A549 (cell line): ENCODE results near the gene TEC. TPM values are rescaled to one million over a fixed set of nuclear protein-coding genes. Genes with fewer than 3 reads are reported as not detected.

Experiments
- ATAC-seq, 2 experiments: fragments of 200-7000 bp in 1 of 2; fragments of >200 bp in 1 of 2; cut with Nextera tagmentation in 1 of 2; cut with Tn5 transposase in 1 of 2; 3 replicates each; pipeline versions ENCODE4 v1.8.0 to v1.9.1; 2018 to 2020; ENCODE audit warnings: mild to moderate bottlenecking in 1 of 2, moderate library complexity in 1 of 2
- CTCF ChIA-PET: fragments of 300-600 bp; sonication (Branson Sonifier 250); formaldehyde crosslinking; extraction: SDS; loops from one replicate; lab custom pipeline; 2021; ENCODE audit warnings: antibody characterized with exemption, inconsistent platforms; lab: Yijun Ruan, JAX
- POLR2A ChIA-PET: fragments of 350-600 bp; formaldehyde crosslinking; extraction: SDS; loops from one replicate; lab custom pipeline; 2021; ENCODE audit warnings: antibody characterized with exemption, inconsistent platforms; lab: Yijun Ruan, JAX
- DNase-seq, 2 experiments: peaks; one replicate each; pipeline versions ENCODE4 v3.0.0 to v3.0.0-alpha.2; 2011 to 2016; ENCODE audit warnings: low read depth in 1 of 2, low spot score in 1 of 2
- FAIRE-seq: peaks from 2 replicates; lab custom pipeline; 2011; peaks lifted over from hg19 to GRCh38; lab: Jason Lieb, UNC
- H3K27ac ChIP-seq, 2 experiments: fragments of >200 bp; sonication (Bioruptor Twin); formaldehyde crosslinking; 3 replicates each; pipeline ENCODE4 v1.5.1; 2016 to 2017
- H3K4me1 ChIP-seq: fragments of >200 bp; sonication (Bioruptor Twin); formaldehyde crosslinking; 3 replicates; pipeline ENCODE4 v1.6.1; 2016
- H3K4me2 ChIP-seq: fragments of >200 bp; sonication (Bioruptor Twin); formaldehyde crosslinking; 3 replicates; pipeline ENCODE4 v1.6.1; 2016
- H3K4me3 ChIP-seq: fragments of >200 bp; sonication (Bioruptor Twin); formaldehyde crosslinking; 3 replicates; pipeline ENCODE4 v1.5.1; 2016
- H3K9me3 ChIP-seq: fragments of >200 bp; sonication (Bioruptor Twin); formaldehyde crosslinking; 3 replicates; pipeline ENCODE4 v1.6.1; 2016
- BHLHE40 ChIP-seq: IDR thresholded peaks from 2 replicates; pipeline ENCODE4 v1.6.1; 2012; ENCODE audit warnings: low read depth, low read length, inconsistent platforms
- CBX2 ChIP-seq: fragments of 200-600 bp; sonication (generic); IDR thresholded peaks from 2 replicates; pipeline ENCODE4 v1.6.1; 2016; ENCODE audit warnings: low read depth, mild to moderate bottlenecking, borderline replicate concordance
- CBX8 ChIP-seq: fragments of 200-600 bp; sonication (generic); IDR thresholded peaks from 2 replicates; pipeline ENCODE4 v1.6.1; 2016
- CHD2 ChIP-seq: fragments of 150-350 bp; IDR thresholded peaks from 2 replicates; pipeline ENCODE4 v1.6.1; 2014; ENCODE audit warnings: low read length; ENCODE audit not compliant: partially characterized antibody
- CHD4 ChIP-seq: fragments of 200-600 bp; sonication (generic); IDR thresholded peaks from 2 replicates; pipeline ENCODE4 v1.6.1; 2016; ENCODE audit warnings: antibody characterized with exemption, mild to moderate bottlenecking, borderline replicate concordance
- EHF ChIP-seq: fragments of 250-450 bp; sonication (Bioruptor Pico); IDR thresholded peaks from 2 replicates; pipeline ENCODE4 v1.5.0; 2020; ENCODE audit warnings: mild to moderate bottlenecking
- EP300 ChIP-seq, 2 experiments: fragments of >200 bp; sonication (Bioruptor Twin); formaldehyde crosslinking; IDR thresholded peaks; 2 replicates in 1 of 2; 3 replicates in 1 of 2; pipeline ENCODE4 v1.6.1; 2016 to 2017
- FOSB ChIP-seq: fragments of 250-450 bp; sonication (Bioruptor Pico); IDR thresholded peaks from 2 replicates; pipeline ENCODE4 v1.5.0; 2020; ENCODE audit warnings: mild to moderate bottlenecking, moderate library complexity
- FOSL2 ChIP-seq, 2 experiments: fragments of 450-650 bp in 1 of 2; fragments of >200 bp in 1 of 2; sonication (Bioruptor Twin) in 1 of 2; formaldehyde crosslinking; IDR thresholded peaks; 2 replicates each; pipeline versions ENCODE4 v1.5.0 to v1.6.1; 2016 to 2020; ENCODE audit warnings: mild to moderate bottlenecking in 1 of 2, moderate library complexity in 1 of 2
- FOXS1 ChIP-seq: fragments of 250-450 bp; sonication (Bioruptor Pico); IDR thresholded peaks from 2 replicates; pipeline ENCODE4 v1.5.0; 2020; ENCODE audit warnings: mild to moderate bottlenecking, moderate library complexity
- GATA3 ChIP-seq: IDR thresholded peaks from 2 replicates; pipeline ENCODE4 v1.6.1; 2012; ENCODE audit warnings: borderline replicate concordance
- HDAC2 ChIP-seq: fragments of 200-600 bp; sonication (generic); IDR thresholded peaks from 2 replicates; pipeline ENCODE4 v1.6.1; 2016
- HEYL ChIP-seq: fragments of 250-450 bp; sonication (Bioruptor Pico); IDR thresholded peaks from 2 replicates; pipeline ENCODE4 v1.8.0; 2021; ENCODE audit warnings: mild to moderate bottlenecking, moderate library complexity
- HOXA7 ChIP-seq: fragments of 250-450 bp; sonication (Bioruptor Pico); IDR thresholded peaks from 2 replicates; pipeline ENCODE4 v1.5.0; 2020; ENCODE audit warnings: mild to moderate bottlenecking, moderate library complexity
- MAFK ChIP-seq: fragments of 450-650 bp; IDR thresholded peaks from 2 replicates; pipeline ENCODE4 v1.6.1; 2014; ENCODE audit not compliant: partially characterized antibody
- MYC ChIP-seq: IDR thresholded peaks from 2 replicates; pipeline ENCODE4 v1.6.1; 2012; ENCODE audit warnings: mild to moderate bottlenecking, inconsistent platforms, low read length, improper control_type of control experiment, borderline replicate concordance
- NFE2L2 ChIP-seq: fragments of 150-350 bp; conservative IDR thresholded peaks from 2 replicates; pipeline ENCODE4 v1.6.1; 2014; ENCODE audit warnings: low read length
- NR3C1 ChIP-seq: fragments of >200 bp; sonication (Bioruptor Twin); formaldehyde crosslinking; IDR thresholded peaks from 3 replicates; pipeline ENCODE4 v1.6.1; 2017
- POLR2AphosphoS2 ChIP-seq: conservative IDR thresholded peaks from 2 replicates; pipeline ENCODE4 v1.6.1; 2012; ENCODE audit warnings: low read length, improper control_type of control experiment, inconsistent platforms
- RAD21 ChIP-seq, 2 experiments: fragments of >200 bp in 1 of 2; sonication (Bioruptor Twin) in 1 of 2; formaldehyde crosslinking in 1 of 2; IDR thresholded peaks in 1 of 2; conservative IDR thresholded peaks in 1 of 2; 2 replicates in 1 of 2; 3 replicates in 1 of 2; pipeline ENCODE4 v1.6.1; 2012 to 2018; ENCODE audit warnings: inconsistent platforms in 1 of 2
- RFX5 ChIP-seq: fragments of 450-650 bp; IDR thresholded peaks from 2 replicates; pipeline ENCODE4 v1.7.1; 2014; ENCODE audit warnings: antibody characterized with exemption, mild to moderate bottlenecking, moderate library complexity
- RNF2 ChIP-seq: fragments of 200-600 bp; sonication (generic); IDR thresholded peaks from 2 replicates; pipeline ENCODE4 v1.6.1; 2016; ENCODE audit warnings: low read depth, mild to moderate bottlenecking, antibody characterized with exemption, moderate library complexity, borderline replicate concordance
- SREBF2 ChIP-seq: fragments of 450-650 bp; IDR thresholded peaks from 2 replicates; pipeline ENCODE4 v1.6.1; 2014; ENCODE audit warnings: mild to moderate bottlenecking, moderate library complexity
- TFCP2L1 ChIP-seq: fragments of 250-450 bp; sonication (Bioruptor Pico); IDR thresholded peaks from 2 replicates; pipeline ENCODE4 v1.5.0; 2021; ENCODE audit warnings: mild to moderate bottlenecking
- ZC3H11A ChIP-seq: fragments of 450-650 bp; IDR thresholded peaks from 2 replicates; pipeline ENCODE4 v1.6.1; 2014; ENCODE audit warnings: antibody characterized with exemption, mild to moderate bottlenecking
- ZNF302 ChIP-seq: fragments of 250-450 bp; sonication (Bioruptor Pico); IDR thresholded peaks from 2 replicates; pipeline ENCODE4 v1.9.0; 2021; ENCODE audit warnings: inconsistent platforms, mild to moderate bottlenecking, moderate library complexity
- WGBS: methylation state at CpG from one replicate; pipeline ENCODE4 v1.1.6; 2017; ENCODE audit errors: missing lambda C conversion rate; 5-methylcytosine and 5-hydroxymethylcytosine counted together
- polyA plus RNA-seq, 4 experiments: library from polyadenylated mRNA; depleted of rRNA in 3 of 4; stranded (reverse); fragments of >200 nt; fragmentation: RNase III in 1 of 4; extraction: RNeasy Plus Mini Kit Qiagen cat#74134 plus additional on column Dnase treatment in 1 of 4; gene quantifications; 2 replicates in 3 of 4; 3 replicates in 1 of 4; pipeline ENCODE4 v1.2.3, GENCODE V29; 2011 to 2017
- TF ChIP-seq, protein P1 (sequence below): fragments of 250-450 bp; sonication (Bioruptor Pico); IDR thresholded peaks from 2 replicates; pipeline ENCODE4 v1.5.0; 2020; ENCODE audit warnings: low read depth, mild to moderate bottlenecking, moderate library complexity
- TF ChIP-seq, protein P2 (sequence below): IDR thresholded peaks from 2 replicates; pipeline ENCODE4 v1.6.1; 2012
- TF ChIP-seq, protein P3 (sequence below): fragments of 450-650 bp; IDR thresholded peaks from 2 replicates; pipeline ENCODE4 v1.6.1; 2014; ENCODE audit warnings: antibody characterized with exemption

The TEC gene
- polyA plus RNA-seq, 2 of the 4 experiments (the other 2 are of a cell fraction), result 1.2 to 1.6 TPM

DNA sequence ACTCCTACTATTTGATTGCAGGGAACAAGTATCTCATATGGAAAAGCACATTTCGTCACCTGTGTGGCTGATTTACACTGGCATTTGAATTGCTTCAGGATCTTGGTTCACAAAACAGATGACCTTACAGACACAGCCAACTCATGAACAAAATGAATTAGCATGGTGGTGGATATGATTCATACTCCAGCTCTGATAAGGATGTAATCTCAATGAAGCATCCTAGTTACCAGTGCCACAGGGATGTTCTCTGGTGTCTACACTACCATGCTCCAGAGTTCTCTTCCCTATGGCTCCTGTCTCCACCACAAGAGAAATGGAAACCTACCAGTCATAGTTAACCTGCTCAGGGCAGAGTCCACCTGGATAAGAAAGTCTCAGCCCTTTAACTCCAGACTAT is 40.7 kb downstream of the TEC start:
- FAIRE-seq, result no peak
- CTCF ChIA-PET, result no interaction called here
- 81% methylated on average over 1 of the region's 1 CpG for WGBS
- H3K4me1 ChIP-seq, result peaks cover 4% of the 10 kb centered on the region; the same call in 1 of the 3 replicates
- no peak for TF ChIP-seq FOSB
- no peak for TF ChIP-seq FOXS1 (CRISPR knock-in tag)
- no peak for TF ChIP-seq ZC3H11A
- TF ChIP-seq RAD21 (conservative IDR thresholded peaks at IDR 0.05 in 1 of 2, IDR thresholded peaks at IDR 0.05 in 1 of 2), result no peak
- TF ChIP-seq EHF (CRISPR knock-in tag), result no peak
- no peak for TF ChIP-seq MYC
- TF ChIP-seq, all 56 proteins: peak for 0
- H3K4me3 ChIP-seq, result no peak overlapping the region
- DNase-seq (no peak), ATAC-seq (no peak)
- no peaks in the 10 kb centered on the region for H3K9me3 ChIP-seq
- POLR2A ChIA-PET, result no interaction called here
- no peak overlapping the region for H3K4me2 ChIP-seq
- no peak overlapping the region for H3K27ac ChIP-seq

DNA sequence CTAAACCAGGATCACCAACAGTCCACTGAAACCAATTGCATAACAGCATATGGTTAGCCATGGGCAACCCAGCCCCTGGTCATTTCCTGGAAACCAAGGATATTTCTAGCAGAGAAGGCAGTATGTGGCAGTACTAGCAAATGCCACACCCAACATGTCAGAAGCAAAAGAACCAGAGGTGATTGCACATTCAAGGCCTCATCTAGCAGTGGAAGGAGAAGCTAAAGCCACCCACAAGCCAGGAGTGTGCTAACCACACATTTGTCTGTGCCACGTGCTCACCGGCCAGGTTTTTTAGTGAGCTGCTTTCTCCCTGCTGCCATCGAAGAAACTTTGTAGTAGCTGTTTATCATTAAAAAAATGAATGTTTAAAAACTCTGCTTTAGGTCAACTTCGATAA is 42.0 kb downstream of the TEC start:
- H3K4me1 ChIP-seq, result peaks cover 9% of the 10 kb centered on the region; the same call in 2 of the 3 replicates
- FAIRE-seq (no peak), DNase-seq (no peak), ATAC-seq (no peak)
- ChIA-PET POLR2A (no interaction called here), CTCF (no interaction called here)
- no peak overlapping the region for H3K4me2 ChIP-seq
- no peak for TF ChIP-seq HDAC2
- no peak for TF ChIP-seq SREBF2
- TF ChIP-seq RFX5, result no peak
- no peak for TF ChIP-seq CHD4
- no peak for TF ChIP-seq TFCP2L1 (CRISPR knock-in tag)
- TF ChIP-seq NR3C1, result no peak
- TF ChIP-seq BHLHE40, result no peak
- no peak for TF ChIP-seq RNF2
- no peak for TF ChIP-seq HEYL (CRISPR knock-in tag)
- no peak for TF ChIP-seq EHF (CRISPR knock-in tag)
- no peaks in the 10 kb centered on the region for H3K9me3 ChIP-seq
- H3K27ac ChIP-seq, result no peak overlapping the region
- H3K4me3 ChIP-seq, result no peak overlapping the region
- 66% methylated on average over 4 of the region's 4 CpGs for WGBS

DNA sequence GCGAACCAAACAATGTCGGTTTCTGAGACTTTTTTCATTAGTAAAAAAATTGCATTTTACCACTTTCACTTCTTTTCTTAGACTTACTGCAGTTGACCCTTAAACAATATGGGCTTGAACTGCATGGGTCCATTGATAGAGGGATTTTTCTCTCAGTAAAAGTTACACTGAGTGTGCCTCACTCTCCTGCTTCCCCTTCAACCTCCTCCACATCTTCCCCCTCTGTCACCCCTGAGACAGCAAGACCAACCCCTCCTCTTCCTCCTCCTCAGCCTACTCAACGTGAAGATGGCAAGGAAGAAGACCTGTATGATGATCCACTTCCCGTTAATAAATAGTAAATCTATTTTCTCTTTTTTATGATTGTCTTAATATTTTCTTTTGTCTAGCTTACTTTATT is 43.4 kb downstream of the TEC start:
- POLR2A ChIA-PET, result no interaction called here
- CTCF ChIA-PET, result no interaction called here
- H3K4me2 ChIP-seq, result no peak overlapping the region
- FAIRE-seq (no peak), DNase-seq (no peak), ATAC-seq (no peak)
- H3K9me3 ChIP-seq, result no peaks in the 10 kb centered on the region
- peaks cover 9% of the 10 kb centered on the region; the same call in 2 of the 3 replicates for H3K4me1 ChIP-seq
- TF ChIP-seq ZC3H11A (no peak), GATA3 (no peak), CBX2 (no peak), MAFK (no peak), NFE2L2 (no peak), CBX8 (no peak), ZNF302 (no peak), HOXA7 (no peak), EP300 (IDR thresholded peaks at IDR 0.05) (no peak), POLR2AphosphoS2 (no peak), CHD2 (no peak), EHF (CRISPR knock-in tag) (no peak), FOSL2 (IDR thresholded peaks at IDR 0.05) (no peak), FOSL2 (CRISPR knock-in tag; IDR thresholded peaks at IDR 0.05) (no peak)
- TF ChIP-seq, protein P1, sequence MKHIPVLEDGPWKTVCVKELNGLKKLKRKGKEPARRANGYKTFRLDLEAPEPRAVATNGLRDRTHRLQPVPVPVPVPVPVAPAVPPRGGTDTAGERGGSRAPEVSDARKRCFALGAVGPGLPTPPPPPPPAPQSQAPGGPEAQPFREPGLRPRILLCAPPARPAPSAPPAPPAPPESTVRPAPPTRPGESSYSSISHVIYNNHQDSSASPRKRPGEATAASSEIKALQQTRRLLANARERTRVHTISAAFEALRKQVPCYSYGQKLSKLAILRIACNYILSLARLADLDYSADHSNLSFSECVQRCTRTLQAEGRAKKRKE, result no peak
- TF ChIP-seq, protein P2, sequence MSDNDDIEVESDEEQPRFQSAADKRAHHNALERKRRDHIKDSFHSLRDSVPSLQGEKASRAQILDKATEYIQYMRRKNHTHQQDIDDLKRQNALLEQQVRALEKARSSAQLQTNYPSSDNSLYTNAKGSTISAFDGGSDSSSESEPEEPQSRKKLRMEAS, result no peak
- TF ChIP-seq, protein P3, sequence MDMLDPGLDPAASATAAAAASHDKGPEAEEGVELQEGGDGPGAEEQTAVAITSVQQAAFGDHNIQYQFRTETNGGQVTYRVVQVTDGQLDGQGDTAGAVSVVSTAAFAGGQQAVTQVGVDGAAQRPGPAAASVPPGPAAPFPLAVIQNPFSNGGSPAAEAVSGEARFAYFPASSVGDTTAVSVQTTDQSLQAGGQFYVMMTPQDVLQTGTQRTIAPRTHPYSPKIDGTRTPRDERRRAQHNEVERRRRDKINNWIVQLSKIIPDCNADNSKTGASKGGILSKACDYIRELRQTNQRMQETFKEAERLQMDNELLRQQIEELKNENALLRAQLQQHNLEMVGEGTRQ, result no peak
- WGBS, result 86% methylated on average over 4 of the region's 4 CpGs
- no peak overlapping the region for H3K4me3 ChIP-seq
- H3K27ac ChIP-seq, result no peak overlapping the region
